Tibial nerve (tissue), 3 donors: ENCODE measurements around the gene CLCA4.

Experiments
- POLR2A ChIP-seq, 2 donors: fragments of 450-650 bp; IDR thresholded peaks; one replicate each; pipeline ENCODE4 v1.6.1; 2017; ENCODE audit warnings: antibody characterized with exemption in 2 of 2, mild to moderate bottlenecking in 2 of 2, moderate library complexity in 2 of 2
- TF ChIP-seq, protein P1 (sequence below), 5 experiments: fragments of 200-600 bp in 3 of 5; fragments of 450-650 bp in 2 of 5; sonication (generic) in 3 of 5; IDR thresholded peaks; one replicate each; pipeline ENCODE4 v1.5.1; 2016 to 2019; ENCODE audit warnings: antibody characterized with exemption in 5 of 5, mild to moderate bottlenecking in 3 of 5, moderate library complexity in 2 of 5

DNA sequence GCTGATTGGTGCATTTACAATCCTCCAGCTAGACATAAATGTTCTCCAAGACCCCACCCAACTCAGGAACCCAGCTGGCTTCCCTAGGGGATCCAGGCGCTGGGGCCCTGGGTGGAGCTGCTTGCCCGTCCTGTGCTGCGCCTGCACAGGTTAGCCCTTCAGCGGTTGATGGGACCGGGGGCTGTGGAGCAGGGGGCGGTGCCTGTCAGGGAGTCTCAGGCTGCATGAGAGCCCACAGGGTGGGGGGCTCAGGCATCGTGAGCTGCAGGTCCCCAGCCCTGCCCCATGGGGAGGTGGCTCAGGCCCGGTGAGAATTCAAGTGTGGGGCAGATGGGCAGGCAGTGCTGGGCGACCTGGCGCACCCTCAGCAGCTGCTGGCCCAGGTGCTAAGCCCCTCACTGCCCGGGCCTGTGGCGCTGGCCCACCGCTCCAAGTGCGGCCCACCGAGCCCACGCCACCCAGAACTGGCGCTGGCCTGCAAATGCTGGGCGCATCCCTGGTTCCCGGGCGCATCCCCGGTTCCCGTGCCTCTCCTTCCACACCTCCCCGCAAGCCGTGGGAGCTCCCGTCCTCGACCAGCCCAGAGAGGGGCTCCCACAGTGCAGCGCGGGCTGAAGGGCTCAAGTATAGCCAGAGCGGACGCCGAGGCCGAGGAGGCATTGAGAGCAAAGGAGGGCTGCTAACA lies 23.1 kb upstream of the CLCA4 start:
- no peak for TF ChIP-seq POLR2A (IDR thresholded peaks at IDR 0.05)
- TF ChIP-seq, protein P1, sequence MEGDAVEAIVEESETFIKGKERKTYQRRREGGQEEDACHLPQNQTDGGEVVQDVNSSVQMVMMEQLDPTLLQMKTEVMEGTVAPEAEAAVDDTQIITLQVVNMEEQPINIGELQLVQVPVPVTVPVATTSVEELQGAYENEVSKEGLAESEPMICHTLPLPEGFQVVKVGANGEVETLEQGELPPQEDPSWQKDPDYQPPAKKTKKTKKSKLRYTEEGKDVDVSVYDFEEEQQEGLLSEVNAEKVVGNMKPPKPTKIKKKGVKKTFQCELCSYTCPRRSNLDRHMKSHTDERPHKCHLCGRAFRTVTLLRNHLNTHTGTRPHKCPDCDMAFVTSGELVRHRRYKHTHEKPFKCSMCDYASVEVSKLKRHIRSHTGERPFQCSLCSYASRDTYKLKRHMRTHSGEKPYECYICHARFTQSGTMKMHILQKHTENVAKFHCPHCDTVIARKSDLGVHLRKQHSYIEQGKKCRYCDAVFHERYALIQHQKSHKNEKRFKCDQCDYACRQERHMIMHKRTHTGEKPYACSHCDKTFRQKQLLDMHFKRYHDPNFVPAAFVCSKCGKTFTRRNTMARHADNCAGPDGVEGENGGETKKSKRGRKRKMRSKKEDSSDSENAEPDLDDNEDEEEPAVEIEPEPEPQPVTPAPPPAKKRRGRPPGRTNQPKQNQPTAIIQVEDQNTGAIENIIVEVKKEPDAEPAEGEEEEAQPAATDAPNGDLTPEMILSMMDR (IDR thresholded peaks at IDR 0.05), result no peak
